ENCODE measurements around the gene LPAR6.
A peak's percentile ranks its signal among the peaks of the same experiment; 100 is the strongest.

Gene LPAR6

DNA sequence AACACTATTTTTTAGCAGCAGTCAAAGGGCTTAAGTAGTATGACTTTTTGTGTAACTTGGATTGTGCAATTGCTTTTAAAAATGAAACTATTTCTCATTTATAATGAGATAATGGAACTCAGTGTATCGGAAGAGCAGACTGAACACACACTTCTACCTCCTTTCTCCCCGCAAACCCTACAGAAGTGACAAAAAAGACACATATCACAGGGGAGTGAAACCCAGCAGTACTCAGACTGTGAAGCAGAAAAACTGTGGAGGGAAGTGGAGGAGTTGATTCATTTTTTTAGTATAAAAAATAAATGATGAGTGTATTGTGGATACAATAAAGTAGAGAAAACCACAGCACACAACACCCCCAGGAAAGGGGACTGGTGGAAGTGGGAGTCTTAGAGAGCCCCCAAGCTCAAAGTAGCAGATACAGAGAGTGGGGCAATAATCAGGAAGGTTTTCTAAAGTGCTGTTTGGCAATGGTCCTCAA, 9.7 kb downstream of the LPAR6 start:
- TF ChIP-seq, protein P1, sequence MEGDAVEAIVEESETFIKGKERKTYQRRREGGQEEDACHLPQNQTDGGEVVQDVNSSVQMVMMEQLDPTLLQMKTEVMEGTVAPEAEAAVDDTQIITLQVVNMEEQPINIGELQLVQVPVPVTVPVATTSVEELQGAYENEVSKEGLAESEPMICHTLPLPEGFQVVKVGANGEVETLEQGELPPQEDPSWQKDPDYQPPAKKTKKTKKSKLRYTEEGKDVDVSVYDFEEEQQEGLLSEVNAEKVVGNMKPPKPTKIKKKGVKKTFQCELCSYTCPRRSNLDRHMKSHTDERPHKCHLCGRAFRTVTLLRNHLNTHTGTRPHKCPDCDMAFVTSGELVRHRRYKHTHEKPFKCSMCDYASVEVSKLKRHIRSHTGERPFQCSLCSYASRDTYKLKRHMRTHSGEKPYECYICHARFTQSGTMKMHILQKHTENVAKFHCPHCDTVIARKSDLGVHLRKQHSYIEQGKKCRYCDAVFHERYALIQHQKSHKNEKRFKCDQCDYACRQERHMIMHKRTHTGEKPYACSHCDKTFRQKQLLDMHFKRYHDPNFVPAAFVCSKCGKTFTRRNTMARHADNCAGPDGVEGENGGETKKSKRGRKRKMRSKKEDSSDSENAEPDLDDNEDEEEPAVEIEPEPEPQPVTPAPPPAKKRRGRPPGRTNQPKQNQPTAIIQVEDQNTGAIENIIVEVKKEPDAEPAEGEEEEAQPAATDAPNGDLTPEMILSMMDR (IDR thresholded peaks at IDR 0.05; ENCODE audit: low read depth, low read length), result no peak
- DNase-seq (ENCODE audit: extremely low read depth, low read depth), result no peak

DNA sequence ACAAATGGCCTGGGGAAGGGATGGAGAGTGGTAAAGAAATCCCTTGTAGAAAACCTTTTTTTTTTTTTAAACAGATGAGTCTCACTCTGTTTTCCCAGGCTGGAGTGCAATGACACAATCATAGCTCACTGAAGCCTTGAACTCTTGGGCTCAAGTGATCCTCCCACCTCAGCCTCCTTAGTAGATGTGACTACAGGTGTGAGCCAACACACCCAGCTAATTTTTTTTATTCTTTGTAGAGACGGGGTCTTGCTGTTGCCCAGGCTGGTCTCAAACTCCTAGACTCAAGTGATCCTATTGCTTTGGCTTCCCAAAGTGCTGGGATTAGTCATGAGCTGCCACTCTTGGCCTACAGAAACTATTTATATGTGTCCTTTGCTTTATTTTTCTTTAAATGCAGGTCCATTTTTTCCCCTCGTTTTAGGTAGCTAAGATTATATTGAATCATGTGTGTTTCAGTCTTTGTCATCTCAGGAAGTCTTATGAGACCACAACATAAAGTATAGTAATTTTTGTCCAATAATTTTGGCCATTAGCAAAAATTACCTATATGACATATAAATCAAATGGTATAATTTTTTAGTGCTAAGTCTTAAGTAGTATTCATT, 10.5 kb downstream of the LPAR6 start:
- TF ChIP-seq, protein P1 (IDR thresholded peaks at IDR 0.05; ENCODE audit: low read depth, low read length), result no peak
- no peak for DNase-seq (ENCODE audit: extremely low read depth, low read depth)

DNA sequence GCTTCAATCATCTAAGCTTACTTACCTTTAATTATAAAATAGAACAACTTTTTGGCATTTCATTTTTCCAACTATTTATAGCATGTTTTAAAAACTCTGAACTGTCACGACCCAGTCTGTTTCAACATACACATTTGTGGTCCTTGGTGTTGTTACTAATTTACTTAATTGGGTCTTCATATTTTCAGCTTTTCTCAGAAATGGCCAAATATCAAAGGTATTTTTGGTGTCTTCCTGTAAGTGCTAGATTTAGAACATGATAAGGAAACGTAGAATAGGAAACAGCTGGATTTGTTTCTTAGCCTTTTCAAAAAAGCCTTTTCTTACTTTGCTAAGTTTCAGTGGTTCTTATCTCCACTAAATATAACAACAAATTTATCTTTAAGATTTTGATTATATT, 11.4 kb downstream of the LPAR6 start:
- DNase-seq (ENCODE audit: extremely low read depth, low read depth), result no peak
- TF ChIP-seq, protein P1 (IDR thresholded peaks at IDR 0.05; ENCODE audit: low read depth, low read length), result no peak

DNA sequence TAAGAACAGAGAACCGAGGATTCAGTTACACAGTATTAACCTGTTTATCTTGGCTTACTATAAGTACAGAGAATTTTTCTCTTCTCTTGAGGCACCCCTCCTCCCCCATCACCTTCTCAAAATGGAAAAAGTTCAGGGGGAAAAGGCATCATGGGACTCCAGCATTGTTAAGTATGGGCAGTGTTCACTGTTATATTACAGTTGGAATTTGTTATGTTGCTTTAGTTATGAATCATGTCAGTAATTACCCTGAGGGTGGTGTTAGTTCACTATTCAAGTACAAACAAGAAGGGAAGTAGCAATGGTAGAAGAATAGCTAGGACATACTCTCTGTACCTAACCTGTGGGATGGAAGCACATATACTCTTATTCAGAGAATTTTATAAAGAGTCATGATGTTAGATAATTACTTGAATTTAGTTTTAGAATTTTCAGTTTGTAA, 12.0 kb downstream of the LPAR6 start:
- peak; percentile 59 for DNase-seq (ENCODE audit: extremely low read depth, low read depth)

DNA sequence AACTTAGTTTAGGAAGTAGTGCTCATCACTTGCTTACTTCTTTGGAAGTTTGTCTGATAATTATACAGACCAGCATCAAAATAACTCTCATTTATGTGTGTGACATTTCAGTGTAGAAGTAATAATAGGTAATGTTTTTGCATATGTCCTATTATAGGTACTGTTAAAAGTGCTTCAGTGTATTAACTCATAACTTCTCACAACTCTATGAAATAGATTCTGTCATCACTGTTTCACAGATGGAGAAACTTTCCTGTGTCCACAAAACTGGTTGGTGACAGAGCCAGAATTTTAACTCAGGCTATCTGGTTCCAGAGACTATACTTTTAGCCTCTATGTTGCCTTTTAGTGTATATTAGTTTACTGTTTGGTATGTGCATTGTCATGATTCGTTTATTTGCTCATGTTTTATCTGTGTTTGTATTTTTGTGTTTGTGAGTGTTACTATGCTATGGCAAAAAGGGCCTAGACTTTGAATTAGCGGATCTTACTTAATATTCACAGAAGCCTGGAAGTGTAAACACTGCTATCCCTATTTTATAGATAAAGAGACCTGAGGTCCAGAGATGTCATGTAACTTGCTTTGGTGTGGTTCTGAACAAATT, 12.7 kb downstream of the LPAR6 start:
- no peak for DNase-seq (ENCODE audit: extremely low read depth, low read depth)
- TF ChIP-seq, protein P1 (IDR thresholded peaks at IDR 0.05; ENCODE audit: low read depth, low read length), result no peak

More for the DNA sequence above, 12.0 kb downstream of the LPAR6 start:
- TF ChIP-seq, protein P1 (IDR thresholded peaks at IDR 0.05; ENCODE audit: low read depth, low read length), result no peak

DNA sequence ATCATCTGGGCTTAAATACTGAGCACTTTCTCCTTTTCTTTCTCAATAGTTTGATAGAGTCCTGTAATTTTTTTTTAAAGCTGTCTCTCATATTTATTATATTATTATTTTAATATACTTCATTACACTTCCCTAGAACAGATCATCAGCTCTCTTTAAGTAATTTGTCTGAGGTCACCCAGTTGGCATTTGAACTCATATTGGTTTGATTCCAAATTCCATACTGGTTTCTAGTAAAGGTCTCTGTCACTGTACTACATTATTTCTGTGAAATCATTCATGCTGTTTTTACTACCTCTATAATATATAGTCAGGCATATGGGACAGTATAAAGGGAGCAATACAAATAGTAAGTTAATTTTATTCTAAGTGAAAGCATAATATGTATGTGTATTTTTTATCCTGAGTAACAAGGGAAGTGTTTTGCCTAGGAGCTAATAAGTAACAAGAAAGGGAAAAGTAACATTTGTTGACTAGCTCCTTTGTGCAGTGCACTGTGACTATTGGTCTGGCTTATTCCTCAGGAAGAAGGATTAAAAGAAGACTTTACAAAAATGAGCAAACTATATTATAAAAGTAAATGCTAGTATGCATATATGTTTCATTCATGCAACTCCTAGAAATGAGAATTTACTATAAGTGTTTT, 14.3 kb downstream of the LPAR6 start:
- DNase-seq (ENCODE audit: extremely low read depth, low read depth), result no peak
- TF ChIP-seq, protein P1 (IDR thresholded peaks at IDR 0.05; ENCODE audit: low read depth, low read length), result no peak

DNA sequence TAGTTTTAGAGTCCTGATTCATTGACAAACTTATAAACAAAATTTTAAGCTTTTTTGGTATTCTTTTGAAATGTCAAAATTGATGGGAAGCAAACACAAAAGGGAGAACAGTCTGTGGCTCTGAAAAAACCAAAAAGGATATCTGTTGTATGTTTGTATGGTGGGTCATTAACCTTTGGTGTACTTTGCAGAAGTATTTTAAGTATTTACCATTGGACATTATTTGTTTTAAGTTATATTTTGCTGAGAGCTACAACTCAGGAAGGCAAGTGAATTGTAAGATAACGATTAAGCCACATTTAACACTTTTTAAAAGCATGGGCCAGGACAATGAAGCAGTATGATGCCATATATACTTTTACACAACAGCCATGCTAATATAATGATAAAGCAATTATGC, 15.2 kb downstream of the LPAR6 start:
- TF ChIP-seq, protein P1 (IDR thresholded peaks at IDR 0.05; ENCODE audit: low read depth, low read length), result no peak
- no peak for DNase-seq (ENCODE audit: extremely low read depth, low read depth)
